LNCaP clone FGC (cell line): ENCODE measurements around the gene PHLDA3.
A peak's percentile ranks its signal among the peaks of the same experiment; 100 is the strongest.

Experiments
- DNase-seq: peaks from one replicate; pipeline ENCODE4 v3.0.0-alpha.2; 2011; ENCODE audit warnings: low read depth
- H3K4me3 ChIP-seq: 2 replicates; pipeline ENCODE4 v1.5.1; 2011; ENCODE audit warnings: mild to moderate bottlenecking, low read depth, low read length, control low read depth
- TF ChIP-seq, protein P1 (sequence below): IDR thresholded peaks from 2 replicates; pipeline ENCODE4 v1.5.1; 2012; ENCODE audit warnings: mild to moderate bottlenecking; ENCODE audit not compliant: control insufficient read depth, insufficient read depth; ENCODE audit errors: extremely low read depth

PHLDA3 gene

DNA sequence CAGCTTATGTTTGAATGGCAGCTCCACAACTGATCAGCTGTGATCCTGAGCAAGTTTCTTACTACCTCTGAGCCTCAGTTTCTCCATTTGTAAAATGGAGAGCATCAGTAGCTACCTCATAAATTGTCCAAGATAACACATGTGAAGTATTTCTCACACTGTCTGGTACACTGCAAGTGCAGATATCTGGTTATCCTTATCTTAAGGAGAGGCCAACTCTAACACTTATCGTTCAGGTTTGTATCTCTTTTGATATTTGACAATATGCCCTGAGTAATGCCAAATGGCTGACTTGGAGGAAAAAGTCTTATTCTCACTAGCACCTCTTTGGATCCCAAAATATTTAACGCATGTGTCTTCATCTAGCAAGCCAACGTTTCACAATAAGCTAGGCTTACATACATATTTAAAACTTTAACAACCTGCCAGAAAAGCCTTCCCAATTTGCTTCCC is 35.2 kb upstream of the PHLDA3 start:
- H3K4me3 ChIP-seq: no peak overlapping the region
- DNase-seq: no peak
- TF ChIP-seq, protein P1, sequence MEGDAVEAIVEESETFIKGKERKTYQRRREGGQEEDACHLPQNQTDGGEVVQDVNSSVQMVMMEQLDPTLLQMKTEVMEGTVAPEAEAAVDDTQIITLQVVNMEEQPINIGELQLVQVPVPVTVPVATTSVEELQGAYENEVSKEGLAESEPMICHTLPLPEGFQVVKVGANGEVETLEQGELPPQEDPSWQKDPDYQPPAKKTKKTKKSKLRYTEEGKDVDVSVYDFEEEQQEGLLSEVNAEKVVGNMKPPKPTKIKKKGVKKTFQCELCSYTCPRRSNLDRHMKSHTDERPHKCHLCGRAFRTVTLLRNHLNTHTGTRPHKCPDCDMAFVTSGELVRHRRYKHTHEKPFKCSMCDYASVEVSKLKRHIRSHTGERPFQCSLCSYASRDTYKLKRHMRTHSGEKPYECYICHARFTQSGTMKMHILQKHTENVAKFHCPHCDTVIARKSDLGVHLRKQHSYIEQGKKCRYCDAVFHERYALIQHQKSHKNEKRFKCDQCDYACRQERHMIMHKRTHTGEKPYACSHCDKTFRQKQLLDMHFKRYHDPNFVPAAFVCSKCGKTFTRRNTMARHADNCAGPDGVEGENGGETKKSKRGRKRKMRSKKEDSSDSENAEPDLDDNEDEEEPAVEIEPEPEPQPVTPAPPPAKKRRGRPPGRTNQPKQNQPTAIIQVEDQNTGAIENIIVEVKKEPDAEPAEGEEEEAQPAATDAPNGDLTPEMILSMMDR: no peak

GRCh38 chr1:201503397-201504176 is 34.6 kb upstream of the PHLDA3 start:
- TF ChIP-seq, protein P1: no peak
- H3K4me3 ChIP-seq: no peak overlapping the region
- DNase-seq: no peak

- H3K4me3 ChIP-seq: no peak overlapping the region
Measured at GRCh38 chr1:201502511-201502857, 33.5 kb upstream of the PHLDA3 start.

DNA sequence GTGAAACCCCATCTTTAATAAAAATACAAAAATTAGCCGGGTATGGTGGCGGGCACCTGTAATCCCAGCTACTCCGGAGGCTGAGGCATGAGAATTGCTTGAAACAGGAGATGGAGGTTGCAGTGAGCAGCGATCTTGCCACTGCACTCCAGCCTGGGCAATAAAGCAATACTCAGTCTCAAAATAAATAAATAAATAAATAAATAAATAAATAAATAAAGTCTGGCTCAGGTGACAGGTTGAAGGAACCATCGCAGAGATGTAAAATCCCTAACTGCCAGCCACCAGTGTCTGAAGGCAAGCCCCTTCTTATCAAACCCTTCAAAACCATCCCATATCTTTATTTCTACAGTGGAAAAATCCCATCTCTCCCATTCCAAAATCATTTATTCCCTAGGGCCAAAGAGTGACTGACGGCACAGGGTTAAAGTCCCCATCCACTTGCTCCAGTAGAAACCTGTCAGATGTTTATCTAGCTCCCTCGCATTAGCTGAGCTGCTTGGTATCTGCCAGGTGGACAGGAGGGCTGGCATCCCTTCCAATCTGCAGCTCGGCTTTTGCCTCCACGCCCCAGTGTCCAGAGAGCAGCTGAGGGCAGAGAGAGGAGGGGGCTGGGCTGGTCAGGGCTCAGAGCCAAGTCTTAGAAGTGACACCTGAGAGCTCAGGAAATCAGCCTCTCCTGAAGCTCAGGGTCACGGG is 33.0 kb upstream of the PHLDA3 start:
- no peak overlapping the region for H3K4me3 ChIP-seq
- peak; percentile 56 for DNase-seq
- TF ChIP-seq, protein P1: no peak

More at GRCh38 chr1:201502511-201502857, 33.5 kb upstream of the PHLDA3 start:
- TF ChIP-seq, protein P1: no peak
- no peak for DNase-seq

- H3K4me3 ChIP-seq: no peak overlapping the region
- no peak for DNase-seq
- TF ChIP-seq, protein P1: no peak
Measured at GRCh38 chr1:201501144-201501543, 32.2 kb upstream of the PHLDA3 start.

- DNase-seq: no peak
Measured at GRCh38 chr1:201500670-201501120, 31.7 kb upstream of the PHLDA3 start.

More at GRCh38 chr1:201500670-201501120, 31.7 kb upstream of the PHLDA3 start:
- H3K4me3 ChIP-seq: no peak overlapping the region
- TF ChIP-seq, protein P1: no peak
